Smooth muscle cell of the coronary artery (primary cell): ENCODE measurements around the gene ZBTB6. TPM values are rescaled to one million over a fixed set of nuclear protein-coding genes. Genes with fewer than 3 reads are reported as not detected.

Source experiments
- total RNA-seq: library from RNA; depleted of rRNA; stranded (reverse); fragments of >200 nt; gene quantifications from 2 replicates; pipeline ENCODE4 v1.2.3, GENCODE V29; 2014; ENCODE audit warnings: low replicate concordance

ZBTB6 gene
- 4.8 and 11.0 TPM in 2 replicates for total RNA-seq

GRCh38 chr9:122912964-122913673, at the start of gene ZBTB6:
ZBTB6 (minus strand) TSS chr9:122913323; CDS start chr9:122912072, 1,251 bp downstream.

GRCh38 chr9:122940749-122941581, 27.8 kb upstream of the ZBTB6 start, which contains the start of gene RABGAP1:
RABGAP1 (plus strand) TSS chr9:122941020; CDS start chr9:122957060, 16,040 bp downstream.

GRCh38 chr9:122931226-122932121, 18.4 kb upstream of the ZBTB6 start, which contains the start of gene ZBTB26:
ZBTB26 (minus strand) TSS chr9:122931512; CDS start chr9:122919934, 11,578 bp downstream.

GRCh38 chr9:122904823-122905710, 8.1 kb downstream of the ZBTB6 start, which contains the start of gene RC3H2:
RC3H2 (minus strand) TSS chr9:122905359; CDS start chr9:122897509, 7,850 bp downstream.

Other genes with a start within 250 kb of the ZBTB6 start
- gene OR1L3, start 238.2 kb downstream of the ZBTB6 start, total RNA-seq, result not detected in 2 replicates
- not detected in 2 replicates for gene OR1L4, start 189.3 kb downstream of the ZBTB6 start, total RNA-seq
- 0.23 TPM in 1 of 2 replicates, not detected in the other for gene OR1L6, start 171.0 kb downstream of the ZBTB6 start, total RNA-seq
- not detected in 2 replicates for gene OR5C1, start 124.4 kb downstream of the ZBTB6 start, total RNA-seq
- gene OR1K1, start 113.2 kb downstream of the ZBTB6 start, total RNA-seq, result not detected in 2 replicates
- gene PDCL, start 84.7 kb downstream of the ZBTB6 start, total RNA-seq, result 41.3 and 79.8 TPM in 2 replicates
- 33.3 and 38.3 TPM in 2 replicates for gene RC3H2, start 8.0 kb downstream of the ZBTB6 start, total RNA-seq
- gene ZBTB26, start 18.2 kb upstream of the ZBTB6 start, total RNA-seq, result 1.4 and 1.8 TPM in 2 replicates
- 30.7 and 37.9 TPM in 2 replicates for gene RABGAP1, start 27.7 kb upstream of the ZBTB6 start, total RNA-seq
- 0.83 and 2.6 TPM in 2 replicates for gene GPR21, start 120.3 kb upstream of the ZBTB6 start, total RNA-seq